Measurements from ENCODE around the gene SAT1.

SAT1 gene

DNA sequence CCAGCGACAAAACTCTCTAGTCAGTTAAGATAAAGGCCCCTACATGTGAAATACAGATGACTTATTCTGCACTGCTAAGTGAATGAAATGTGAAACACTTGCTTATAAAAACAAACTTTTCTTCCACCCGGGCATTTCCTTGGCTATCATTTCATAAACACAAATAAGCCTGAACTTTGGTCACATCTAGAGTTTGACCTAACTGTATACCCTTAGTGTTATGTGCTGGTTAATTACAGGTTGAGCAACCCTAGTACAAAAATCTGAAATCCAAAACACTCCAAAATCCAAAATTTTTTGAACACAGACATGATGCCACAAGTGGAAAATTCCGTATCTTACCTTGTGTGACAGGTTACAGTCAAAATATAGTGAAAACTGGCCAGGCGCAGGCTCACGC is 45.9 kb downstream of the SAT1 start:
- H3K4me3 ChIP-seq (ENCODE audit: low read depth, low read length) = no peak overlapping the region
- TF ChIP-seq, protein P1, sequence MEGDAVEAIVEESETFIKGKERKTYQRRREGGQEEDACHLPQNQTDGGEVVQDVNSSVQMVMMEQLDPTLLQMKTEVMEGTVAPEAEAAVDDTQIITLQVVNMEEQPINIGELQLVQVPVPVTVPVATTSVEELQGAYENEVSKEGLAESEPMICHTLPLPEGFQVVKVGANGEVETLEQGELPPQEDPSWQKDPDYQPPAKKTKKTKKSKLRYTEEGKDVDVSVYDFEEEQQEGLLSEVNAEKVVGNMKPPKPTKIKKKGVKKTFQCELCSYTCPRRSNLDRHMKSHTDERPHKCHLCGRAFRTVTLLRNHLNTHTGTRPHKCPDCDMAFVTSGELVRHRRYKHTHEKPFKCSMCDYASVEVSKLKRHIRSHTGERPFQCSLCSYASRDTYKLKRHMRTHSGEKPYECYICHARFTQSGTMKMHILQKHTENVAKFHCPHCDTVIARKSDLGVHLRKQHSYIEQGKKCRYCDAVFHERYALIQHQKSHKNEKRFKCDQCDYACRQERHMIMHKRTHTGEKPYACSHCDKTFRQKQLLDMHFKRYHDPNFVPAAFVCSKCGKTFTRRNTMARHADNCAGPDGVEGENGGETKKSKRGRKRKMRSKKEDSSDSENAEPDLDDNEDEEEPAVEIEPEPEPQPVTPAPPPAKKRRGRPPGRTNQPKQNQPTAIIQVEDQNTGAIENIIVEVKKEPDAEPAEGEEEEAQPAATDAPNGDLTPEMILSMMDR (IDR thresholded peaks at IDR 0.05; ENCODE audit: borderline replicate concordance, insufficient read depth, low read depth, low read length) = no peak

DNA sequence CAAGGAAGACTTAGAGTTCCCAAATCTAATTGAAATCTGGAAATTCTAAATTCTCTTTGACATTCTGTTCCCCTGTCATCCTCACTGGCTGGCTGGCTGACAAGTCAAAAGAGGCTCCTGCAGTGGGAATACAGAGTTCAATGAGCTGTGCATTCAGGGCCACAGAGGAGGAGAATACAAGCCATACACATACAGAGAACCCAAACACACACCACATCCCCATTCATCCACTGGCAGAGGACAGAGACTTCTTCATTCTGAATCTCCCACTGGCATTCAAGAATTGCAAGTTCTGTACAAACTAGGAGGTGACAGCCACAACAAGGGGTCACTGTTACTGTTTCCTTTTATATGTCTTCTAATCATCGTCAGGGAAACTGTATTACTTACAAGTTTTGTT is 49.7 kb downstream of the SAT1 start:
- H3K4me3 ChIP-seq (ENCODE audit: low read depth, low read length) = no peak overlapping the region
- TF ChIP-seq, protein P1 (IDR thresholded peaks at IDR 0.05; ENCODE audit: borderline replicate concordance, insufficient read depth, low read depth, low read length) = no peak

Measured in GM12875 (cell line).